Central memory CD8-positive, alpha-beta T cell (primary cell): ENCODE data around the gene SDK2.

Experiments used
- ATAC-seq: fragments of 150-1000 bp; cut with Tn5 transposase; replicated peaks from 2 replicates; pipeline ENCODE4 v1.10.0; 2022; ENCODE audit warnings: mild to moderate bottlenecking, moderate FRiP score, moderate number of reproducible peaks; ENCODE audit not compliant: poor library complexity, severe bottlenecking; ENCODE audit errors: extremely low read depth
- DNase-seq, 2 donors: peaks; one replicate each; pipeline ENCODE4 v3.0.0; 2021; ENCODE audit warnings: low spot score in 2 of 2
- H3K27ac Mint-ChIP-seq: one replicate; pipeline ENCODE4 v1.8.0; 2022; ENCODE audit warnings: low read depth, mild to moderate bottlenecking, moderate library complexity, mixed read lengths
- H3K27me3 Mint-ChIP-seq: one replicate; pipeline ENCODE4 v1.8.0; 2022; ENCODE audit warnings: mixed read lengths
- H3K36me3 Mint-ChIP-seq: one replicate; pipeline ENCODE4 v1.8.0; 2022; ENCODE audit warnings: mild to moderate bottlenecking, moderate library complexity, mixed read lengths; ENCODE audit not compliant: insufficient read depth
- H3K4me1 Mint-ChIP-seq: one replicate; pipeline ENCODE4 v1.8.0; 2022; ENCODE audit warnings: mixed read lengths
- H3K4me3 Mint-ChIP-seq: one replicate; pipeline ENCODE4 v1.8.0; 2022; ENCODE audit warnings: mild to moderate bottlenecking, moderate library complexity, mixed read lengths
- H3K9me3 Mint-ChIP-seq: one replicate; pipeline ENCODE4 v1.8.0; 2022; ENCODE audit warnings: mixed read lengths

Gene SDK2

DNA sequence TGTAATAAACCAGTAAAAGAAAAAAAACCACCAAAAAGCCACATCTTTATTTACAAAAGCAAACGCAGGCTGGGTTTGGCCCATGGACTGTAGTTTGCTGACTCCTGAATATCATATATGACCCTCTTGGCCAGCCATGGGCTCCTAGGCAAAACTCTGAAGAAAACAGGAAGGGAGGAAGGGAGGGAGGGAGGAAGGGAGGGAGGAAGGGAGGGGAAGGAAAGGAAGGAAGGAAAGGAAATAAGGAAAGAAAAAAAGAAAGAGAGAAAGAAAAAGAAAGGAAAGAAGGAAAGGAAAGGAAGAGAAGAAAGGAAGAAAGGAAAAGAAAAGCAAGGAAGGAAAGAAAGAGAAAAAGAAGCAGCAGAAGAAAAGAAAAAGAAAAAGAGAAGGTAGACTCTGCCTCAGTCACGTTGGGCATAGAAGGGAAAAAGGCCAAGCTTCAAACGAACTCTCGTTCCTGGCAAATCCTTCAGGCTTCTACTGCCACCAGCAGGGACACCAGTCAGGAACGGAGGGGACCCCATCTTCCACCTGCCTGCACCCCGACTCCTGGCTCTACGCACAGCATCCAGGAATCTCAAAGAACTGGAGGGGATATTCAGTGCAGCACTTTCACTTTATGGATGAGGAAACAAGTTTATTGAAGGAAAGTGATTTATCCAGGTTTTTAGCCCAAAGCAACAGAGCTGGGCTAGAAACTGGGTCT lies 354.5 kb downstream of the SDK2 start:
- H3K36me3 Mint-ChIP-seq: no peaks in the 10 kb centered on the region
- H3K4me1 Mint-ChIP-seq: peaks cover 13% of the 10 kb centered on the region
- ATAC-seq: no peak
- no peak overlapping the region for H3K4me3 Mint-ChIP-seq
- DNase-seq: no peak
- no peaks in the 10 kb centered on the region for H3K9me3 Mint-ChIP-seq
- peaks cover 42% of the 10 kb centered on the region for H3K27me3 Mint-ChIP-seq
- no peak overlapping the region for H3K27ac Mint-ChIP-seq

DNA sequence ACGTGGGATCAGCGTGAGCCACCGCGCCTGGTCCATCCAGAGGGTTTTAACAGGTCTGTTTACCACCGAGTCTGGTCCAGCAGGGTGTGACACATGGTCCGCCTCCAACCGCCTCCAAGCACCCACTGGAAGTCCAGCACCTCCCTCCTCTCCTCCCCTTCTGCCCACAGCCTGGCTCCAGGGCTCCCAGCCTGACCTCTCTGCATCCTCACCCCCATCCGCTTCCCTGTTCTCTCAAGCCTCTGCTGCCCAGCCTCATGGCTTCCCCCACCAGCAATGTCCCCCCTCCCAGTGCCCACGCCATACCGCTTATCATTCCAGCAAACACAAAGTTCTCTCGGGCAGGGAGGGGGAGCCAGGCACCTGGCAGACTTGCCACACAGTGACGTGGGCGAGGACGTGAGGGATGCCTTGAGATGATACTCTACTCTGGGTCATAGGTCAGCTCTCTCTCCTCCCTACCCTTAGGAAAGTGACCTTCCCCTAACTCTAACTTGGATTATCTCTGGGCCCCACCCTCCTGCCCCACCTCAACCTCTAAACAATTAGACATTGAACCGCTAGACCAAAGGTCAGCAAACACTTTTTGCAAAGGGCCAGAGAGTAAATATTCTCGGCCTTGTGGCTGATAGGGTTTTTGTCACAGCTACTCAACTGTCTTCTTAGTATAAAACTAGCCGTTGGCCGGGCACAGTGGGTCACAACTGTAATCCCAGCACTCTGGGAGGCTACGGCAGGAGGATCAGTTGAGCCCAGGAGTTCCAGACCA lies 355.5 kb downstream of the SDK2 start:
- no peak overlapping the region for H3K27ac Mint-ChIP-seq

DNA sequence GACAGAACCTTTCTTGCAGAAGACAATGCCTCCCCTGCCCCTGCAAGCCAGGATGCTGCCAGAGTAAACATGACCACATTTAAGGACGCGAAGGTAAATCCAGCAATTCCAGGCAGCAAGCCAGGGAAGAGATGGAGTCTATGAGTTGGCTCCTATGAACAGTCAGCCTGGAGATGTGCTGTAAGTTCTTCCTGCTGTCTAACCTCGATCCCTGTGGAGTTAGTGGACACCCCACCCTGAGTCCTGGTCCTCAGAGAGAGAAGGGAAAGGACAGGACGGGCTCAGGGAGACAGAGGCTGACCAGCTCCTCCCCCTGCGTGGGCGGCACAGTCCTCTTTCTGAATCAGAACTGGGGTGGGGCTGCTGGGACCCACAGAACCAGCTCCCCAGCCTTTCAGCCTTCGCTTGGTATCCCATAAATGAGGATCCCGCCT lies 357.4 kb downstream of the SDK2 start:
- peaks cover 13% of the 10 kb centered on the region for H3K4me1 Mint-ChIP-seq

More for the DNA sequence above, 355.5 kb downstream of the SDK2 start:
- H3K4me1 Mint-ChIP-seq: peaks cover 13% of the 10 kb centered on the region
- H3K4me3 Mint-ChIP-seq: no peak overlapping the region
- no peak for DNase-seq
- no peak for ATAC-seq
- peaks cover 42% of the 10 kb centered on the region for H3K27me3 Mint-ChIP-seq
- no peaks in the 10 kb centered on the region for H3K36me3 Mint-ChIP-seq
- H3K9me3 Mint-ChIP-seq: no peaks in the 10 kb centered on the region

DNA sequence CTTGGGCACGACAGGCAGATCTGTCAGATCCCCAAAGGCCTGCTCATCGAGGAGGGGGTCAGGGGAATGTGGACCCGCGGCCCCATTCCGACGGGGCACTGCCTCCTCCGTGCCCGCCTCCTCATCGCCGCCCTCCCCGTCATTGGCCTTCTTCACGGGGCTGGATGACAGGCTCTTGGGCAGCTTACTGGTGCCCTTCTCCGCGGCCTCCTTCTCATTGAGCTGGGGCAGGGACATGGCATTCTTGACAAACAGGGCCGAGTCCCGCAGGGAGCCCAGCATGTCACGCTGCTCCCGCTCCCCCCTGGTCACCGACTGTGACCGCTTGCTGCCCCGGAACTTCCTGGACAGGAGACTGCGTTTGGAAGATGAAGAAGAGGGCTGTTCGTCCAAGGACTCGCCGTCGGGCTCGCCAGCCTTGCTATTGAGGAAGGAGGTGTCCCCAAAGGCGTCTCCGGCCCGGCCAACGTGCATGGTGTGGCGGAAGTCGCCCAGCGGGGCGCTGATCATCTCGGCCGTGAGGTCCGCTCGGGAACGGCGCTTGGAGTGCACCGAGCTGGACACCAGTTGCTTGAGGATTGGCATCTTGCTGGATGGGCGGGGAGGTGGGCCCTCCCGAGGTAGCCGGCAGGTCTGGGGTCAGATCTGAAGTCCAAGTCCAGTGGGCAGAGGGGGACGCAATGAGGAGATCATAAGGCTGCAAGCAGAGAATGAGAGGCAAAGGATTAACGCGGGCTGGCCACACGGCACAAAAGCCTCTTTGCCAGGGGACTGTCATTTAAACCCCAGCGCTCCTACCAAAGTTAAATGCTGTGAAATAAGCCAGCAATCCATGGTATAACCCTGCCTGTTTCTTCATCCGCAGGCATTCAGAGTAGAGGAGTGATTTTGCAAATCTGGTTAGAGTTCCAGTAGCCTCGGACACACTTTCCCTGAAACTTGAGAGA lies 358.1 kb downstream of the SDK2 start:
- ATAC-seq (no peak), DNase-seq (no peak)
- Mint-ChIP-seq H3K27me3 (peaks cover 44% of the 10 kb centered on the region), H3K9me3 (no peaks in the 10 kb centered on the region), H3K4me3 (no peak overlapping the region), H3K27ac (no peak overlapping the region), H3K36me3 (no peaks in the 10 kb centered on the region), H3K4me1 (peaks cover 9% of the 10 kb centered on the region)

More for the DNA sequence above, 357.4 kb downstream of the SDK2 start:
- ATAC-seq (no peak), DNase-seq (no peak)
- Mint-ChIP-seq H3K27me3 (peaks cover 41% of the 10 kb centered on the region), H3K36me3 (no peaks in the 10 kb centered on the region), H3K4me3 (no peak overlapping the region), H3K27ac (no peak overlapping the region), H3K9me3 (no peaks in the 10 kb centered on the region)

DNA sequence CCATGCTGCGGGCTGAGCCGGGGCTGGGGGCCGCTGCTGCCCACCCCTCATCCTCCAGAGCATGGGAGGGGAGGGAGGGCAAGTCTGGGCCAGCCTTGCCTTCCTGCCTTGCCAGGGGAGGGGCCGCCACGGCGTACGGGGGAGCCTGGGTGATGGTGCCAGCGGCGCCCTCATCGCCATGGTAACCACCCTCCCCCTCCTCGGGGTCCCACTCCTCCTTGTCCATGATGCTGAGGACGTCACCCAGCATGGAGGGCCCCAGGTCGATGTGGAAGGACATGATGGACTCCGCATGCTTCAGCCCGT lies 358.7 kb downstream of the SDK2 start:
- Mint-ChIP-seq H3K4me1 (peaks cover 4% of the 10 kb centered on the region), H3K27ac (no peak overlapping the region), H3K4me3 (no peak overlapping the region), H3K27me3 (peaks cover 44% of the 10 kb centered on the region), H3K36me3 (no peaks in the 10 kb centered on the region), H3K9me3 (no peaks in the 10 kb centered on the region)
- no peak for ATAC-seq
- no peak for DNase-seq

DNA sequence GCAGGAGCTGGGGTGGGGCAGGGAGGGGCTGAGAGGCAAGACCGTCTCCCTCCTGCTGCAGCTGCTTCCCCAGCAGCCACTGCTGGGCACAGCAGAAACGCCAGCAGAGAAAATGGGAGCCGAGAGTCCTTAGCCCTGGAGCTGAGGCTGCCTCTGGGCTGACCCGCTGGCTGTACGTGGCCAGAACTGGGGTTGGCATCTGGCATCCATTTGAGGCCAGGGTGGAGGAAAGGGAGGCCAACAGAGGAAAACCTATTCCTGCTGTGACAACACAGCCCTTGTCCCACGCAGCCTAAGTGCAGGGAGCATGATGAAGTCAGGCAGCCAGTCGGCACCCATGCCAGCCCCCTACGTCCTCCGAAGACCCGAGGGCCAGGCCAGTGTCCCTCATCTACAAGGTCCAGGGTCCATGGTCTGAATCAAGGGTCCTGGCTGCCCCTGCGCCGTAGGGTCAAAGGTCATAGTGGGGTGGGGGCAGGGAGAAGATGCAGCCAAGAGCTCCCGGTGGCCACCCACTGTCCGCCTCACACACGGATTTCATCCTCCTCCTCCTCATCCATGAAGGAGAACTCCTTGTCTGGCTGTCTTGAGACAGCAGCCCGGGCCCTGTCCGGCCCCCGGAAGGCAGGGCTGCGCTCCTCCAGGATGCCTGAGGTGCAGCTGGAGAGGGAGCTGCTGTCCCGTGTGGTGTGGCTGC lies 359.2 kb downstream of the SDK2 start:
- H3K4me1 Mint-ChIP-seq: no peaks in the 10 kb centered on the region
- H3K36me3 Mint-ChIP-seq: no peaks in the 10 kb centered on the region
- no peak overlapping the region for H3K27ac Mint-ChIP-seq

More for the DNA sequence above, 359.2 kb downstream of the SDK2 start:
- DNase-seq: no peak
- H3K9me3 Mint-ChIP-seq: no peaks in the 10 kb centered on the region
- H3K27me3 Mint-ChIP-seq: peaks cover 42% of the 10 kb centered on the region
- no peak for ATAC-seq
- no peak overlapping the region for H3K4me3 Mint-ChIP-seq
